IPS-20b (cell line): ENCODE results near the gene GAD1.
A peak's percentile ranks its signal among the peaks of the same experiment; 100 is the strongest.

Source experiments
- H3K27ac ChIP-seq: one replicate; pipeline ENCODE4 v1.5.1; 2013; ENCODE audit warnings: low read length
- H3K27me3 ChIP-seq: 2 replicates; pipeline ENCODE4 v1.6.1; 2013; ENCODE audit warnings: mild to moderate bottlenecking, low read length, inconsistent platforms; ENCODE audit not compliant: insufficient read depth
- H3K36me3 ChIP-seq: 2 replicates; pipeline ENCODE4 v1.6.1; 2013; ENCODE audit warnings: low read depth, mild to moderate bottlenecking, inconsistent platforms, low read length, moderate library complexity; ENCODE audit not compliant: insufficient read depth
- H3K4me1 ChIP-seq: 2 replicates; pipeline ENCODE4 v1.6.1; 2013; ENCODE audit warnings: mild to moderate bottlenecking, control low read depth, inconsistent platforms, low read length, moderate library complexity; ENCODE audit not compliant: insufficient read depth
- H3K4me3 ChIP-seq: 2 replicates; pipeline ENCODE4 v1.5.1; 2013; ENCODE audit warnings: mild to moderate bottlenecking, low read length, inconsistent platforms
- H3K9ac ChIP-seq: 2 replicates; pipeline ENCODE4 v1.6.1; 2013; ENCODE audit warnings: low read depth, mild to moderate bottlenecking, inconsistent platforms, low read length, moderate library complexity
- H3K9me3 ChIP-seq: 2 replicates; pipeline ENCODE4 v1.6.1; 2013; ENCODE audit warnings: mild to moderate bottlenecking, low read depth, low read length, inconsistent platforms; ENCODE audit not compliant: insufficient read depth

The GAD1 gene

GRCh38 chr2:170806548-170806947 is 10.1 kb upstream of the GAD1 start:
- Histone ChIP-seq H3K36me3 (no peaks in the 10 kb centered on the region), H3K27me3 (no peaks in the 10 kb centered on the region), H3K9ac (no peak overlapping the region), H3K4me1 (no peaks in the 10 kb centered on the region), H3K27ac (no peak overlapping the region), H3K4me3 (no peak overlapping the region), H3K9me3 (no peaks in the 10 kb centered on the region)

- no peaks in the 10 kb centered on the region for H3K36me3 ChIP-seq
- no peaks in the 10 kb centered on the region for H3K9me3 ChIP-seq
- no peak overlapping the region for H3K27ac ChIP-seq
- H3K9ac ChIP-seq = no peak overlapping the region
- H3K27me3 ChIP-seq = peaks cover 52% of the 10 kb centered on the region
- peak overlapping the region; percentile 62 for H3K4me3 ChIP-seq
- H3K4me1 ChIP-seq = peaks cover 16% of the 10 kb centered on the region; the same call in 1 of the 2 replicates
Observed at GRCh38 chr2:170812710-170813600, 3.7 kb upstream of the GAD1 start.

DNA sequence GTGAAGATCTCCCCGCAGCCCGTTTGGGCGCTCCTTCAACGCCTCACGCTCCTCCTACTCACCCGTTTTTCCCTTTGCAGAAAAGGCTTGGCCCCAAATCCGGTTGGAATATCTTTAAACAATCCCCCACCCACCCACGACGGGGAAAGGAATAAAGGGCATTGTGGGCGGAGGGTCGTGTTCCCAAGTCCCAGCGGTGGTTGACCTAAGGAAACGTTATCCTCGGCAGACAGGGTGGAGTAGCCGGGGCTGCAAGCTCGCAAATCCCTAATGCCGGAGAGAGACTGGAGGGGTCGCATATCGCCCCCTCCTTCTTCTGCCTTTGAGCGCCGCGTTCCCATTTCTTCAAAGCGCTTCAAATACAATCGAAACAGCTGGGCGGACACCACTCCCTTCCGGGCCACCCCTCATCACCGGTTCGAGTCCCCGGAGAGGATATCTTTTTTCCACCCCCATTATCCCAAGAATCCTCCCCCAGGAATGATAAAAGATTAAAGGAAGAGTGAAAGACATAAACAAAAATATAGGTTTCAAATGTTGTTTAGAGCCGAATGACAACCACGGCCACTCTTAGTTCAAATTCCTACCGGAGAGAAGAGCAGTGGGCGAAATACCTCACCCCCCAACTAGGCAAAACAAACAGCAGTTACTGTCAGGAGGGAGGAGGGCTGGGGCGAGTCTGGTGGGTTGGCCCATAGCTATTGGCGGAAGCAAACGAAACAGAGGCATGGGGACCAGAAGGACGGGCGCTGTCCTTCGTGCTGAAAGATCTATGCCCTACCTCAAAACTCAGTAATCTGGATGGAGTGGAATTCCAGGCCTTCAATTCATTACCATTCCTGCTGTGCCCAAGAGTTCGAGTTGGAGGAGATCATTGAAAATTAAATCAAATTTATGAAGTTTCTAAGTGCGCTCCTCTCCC is 2.8 kb upstream of the GAD1 start:
- no peaks in the 10 kb centered on the region for H3K9me3 ChIP-seq
- no peaks in the 10 kb centered on the region for H3K36me3 ChIP-seq
- H3K27ac ChIP-seq = no peak overlapping the region
- H3K4me1 ChIP-seq = peaks cover 16% of the 10 kb centered on the region; the same call in 1 of the 2 replicates
- peaks cover 62% of the 10 kb centered on the region for H3K27me3 ChIP-seq
- H3K4me3 ChIP-seq = peak overlapping the region; percentile 62
- no peak overlapping the region for H3K9ac ChIP-seq

- peaks cover 70% of the 10 kb centered on the region for H3K27me3 ChIP-seq
- no peak overlapping the region for H3K9ac ChIP-seq
- H3K36me3 ChIP-seq = no peaks in the 10 kb centered on the region
- H3K4me1 ChIP-seq = peaks cover 16% of the 10 kb centered on the region; the same call in 1 of the 2 replicates
- peak overlapping the region; percentile 62 for H3K4me3 ChIP-seq
- no peak overlapping the region for H3K27ac ChIP-seq
- H3K9me3 ChIP-seq = no peaks in the 10 kb centered on the region
Observed at GRCh38 chr2:170814533-170815230, 2.0 kb upstream of the GAD1 start.

DNA sequence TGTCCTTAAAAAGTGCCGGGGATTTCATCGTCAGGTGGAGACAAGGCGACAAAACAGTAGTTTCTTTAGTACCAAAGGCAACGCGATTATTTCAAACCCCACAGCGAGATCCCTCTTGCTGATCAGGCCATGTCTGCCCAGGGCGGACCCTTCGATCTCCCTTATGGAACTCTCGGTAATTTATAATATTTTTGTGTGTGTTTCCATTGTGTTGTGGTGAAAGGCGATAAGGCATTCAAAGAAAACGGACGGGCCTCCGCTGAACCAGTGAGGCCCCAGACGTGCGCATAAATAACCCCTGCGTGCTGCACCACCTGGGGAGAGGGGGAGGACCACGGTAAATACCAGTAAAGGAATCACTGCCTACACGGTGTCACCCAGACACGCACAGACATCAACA is 1.4 kb upstream of the GAD1 start:
- H3K27me3 ChIP-seq = peaks cover 76% of the 10 kb centered on the region
- peaks cover 16% of the 10 kb centered on the region; the same call in 1 of the 2 replicates for H3K4me1 ChIP-seq
- H3K27ac ChIP-seq = no peak overlapping the region
- no peak overlapping the region for H3K9ac ChIP-seq
- H3K36me3 ChIP-seq = no peaks in the 10 kb centered on the region
- no peaks in the 10 kb centered on the region for H3K9me3 ChIP-seq
- H3K4me3 ChIP-seq = peak overlapping the region; percentile 62

DNA sequence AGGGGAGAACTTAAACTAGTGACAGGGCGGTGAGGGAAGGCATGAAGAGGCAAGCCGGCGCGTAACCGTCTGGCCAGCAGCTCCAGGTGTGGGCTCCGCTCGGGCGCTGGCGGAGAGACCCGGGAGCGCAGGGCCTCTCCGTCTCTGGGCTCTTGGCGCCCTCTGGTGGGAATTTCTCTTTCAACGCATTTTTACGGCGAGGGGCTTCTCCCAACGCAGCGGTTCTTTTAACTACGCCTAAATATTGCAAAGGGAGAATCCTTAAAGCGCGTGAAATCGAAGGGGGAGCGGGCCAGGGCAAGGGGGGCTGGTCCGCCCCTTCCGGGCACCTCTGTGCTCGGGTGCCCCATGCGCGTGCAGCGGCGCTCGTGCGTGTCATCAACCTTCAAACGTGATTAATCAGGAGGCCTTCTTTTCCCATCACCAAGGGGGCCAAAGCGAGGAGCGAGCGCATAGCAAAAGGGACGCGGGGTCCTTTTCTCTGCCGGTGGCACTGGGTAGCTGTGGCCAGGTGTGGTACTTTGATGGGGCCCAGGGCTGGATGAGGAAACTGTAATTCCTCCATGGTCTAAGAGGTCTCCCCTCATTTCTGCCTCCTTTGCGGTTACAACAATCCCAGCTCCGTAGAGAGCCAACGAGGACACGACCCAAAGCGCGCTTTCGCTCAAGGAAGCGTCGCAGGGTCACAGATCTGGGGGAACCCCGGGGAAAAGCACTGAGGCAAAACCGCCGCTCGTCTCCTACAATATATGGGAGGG is 762 bp upstream of the GAD1 start:
- peaks cover 82% of the 10 kb centered on the region for H3K27me3 ChIP-seq
- peaks cover 16% of the 10 kb centered on the region; the same call in 1 of the 2 replicates for H3K4me1 ChIP-seq
- no peaks in the 10 kb centered on the region for H3K36me3 ChIP-seq
- no peak overlapping the region for H3K9ac ChIP-seq
- H3K27ac ChIP-seq = no peak overlapping the region
- H3K9me3 ChIP-seq = no peaks in the 10 kb centered on the region
- H3K4me3 ChIP-seq = peak overlapping the region; percentile 62

DNA sequence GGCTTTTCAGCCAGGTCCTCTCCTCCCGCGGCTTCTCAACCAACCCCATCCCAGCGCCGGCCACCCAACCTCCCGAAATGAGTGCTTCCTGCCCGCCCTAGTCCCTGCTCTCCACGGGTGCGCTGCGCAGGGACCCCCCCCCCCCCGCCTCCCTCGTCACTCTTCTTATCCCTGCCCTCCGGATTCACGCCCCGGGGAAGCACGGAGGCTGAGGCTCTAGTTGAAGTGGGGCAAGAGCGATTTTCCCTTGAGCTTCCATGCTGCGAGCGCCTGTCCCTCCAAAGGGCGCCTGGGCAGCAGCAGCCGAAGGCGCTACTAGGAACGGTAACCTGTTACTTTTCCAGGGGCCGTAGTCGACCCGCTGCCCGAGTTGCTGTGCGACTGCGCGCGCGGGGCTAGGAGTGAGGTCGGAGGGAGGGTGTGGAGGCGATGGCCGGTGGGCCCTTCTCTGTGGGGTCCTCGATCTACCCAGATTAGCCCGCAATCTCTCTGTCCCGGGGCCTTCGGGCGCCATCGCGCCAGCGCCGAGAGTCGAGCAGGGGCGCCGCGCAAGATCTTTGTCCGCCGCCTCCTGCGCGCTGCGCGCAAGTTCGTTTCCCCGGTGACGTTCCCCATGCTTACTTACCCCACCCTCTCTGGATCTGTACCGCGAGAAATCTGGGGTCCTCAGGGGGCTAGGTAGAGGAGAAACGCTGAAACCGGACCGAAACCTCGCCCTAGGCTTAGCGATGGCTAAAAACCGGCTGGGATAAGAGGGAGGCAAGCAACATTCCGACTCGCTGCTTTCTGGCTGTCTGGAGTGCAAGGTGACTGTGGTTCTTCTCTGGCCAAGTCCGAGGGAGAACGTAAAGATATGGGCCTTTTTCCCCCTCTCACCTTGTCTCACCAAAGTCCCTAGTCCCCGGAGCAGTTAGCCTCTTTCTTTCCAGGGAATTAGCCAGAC is 677 bp downstream of the GAD1 start:
- Histone ChIP-seq H3K9ac (peak overlapping the region; percentile 39; the same call in 1 of the 2 replicates), H3K27me3 (peaks cover 97% of the 10 kb centered on the region), H3K27ac (no peak overlapping the region)

DNA sequence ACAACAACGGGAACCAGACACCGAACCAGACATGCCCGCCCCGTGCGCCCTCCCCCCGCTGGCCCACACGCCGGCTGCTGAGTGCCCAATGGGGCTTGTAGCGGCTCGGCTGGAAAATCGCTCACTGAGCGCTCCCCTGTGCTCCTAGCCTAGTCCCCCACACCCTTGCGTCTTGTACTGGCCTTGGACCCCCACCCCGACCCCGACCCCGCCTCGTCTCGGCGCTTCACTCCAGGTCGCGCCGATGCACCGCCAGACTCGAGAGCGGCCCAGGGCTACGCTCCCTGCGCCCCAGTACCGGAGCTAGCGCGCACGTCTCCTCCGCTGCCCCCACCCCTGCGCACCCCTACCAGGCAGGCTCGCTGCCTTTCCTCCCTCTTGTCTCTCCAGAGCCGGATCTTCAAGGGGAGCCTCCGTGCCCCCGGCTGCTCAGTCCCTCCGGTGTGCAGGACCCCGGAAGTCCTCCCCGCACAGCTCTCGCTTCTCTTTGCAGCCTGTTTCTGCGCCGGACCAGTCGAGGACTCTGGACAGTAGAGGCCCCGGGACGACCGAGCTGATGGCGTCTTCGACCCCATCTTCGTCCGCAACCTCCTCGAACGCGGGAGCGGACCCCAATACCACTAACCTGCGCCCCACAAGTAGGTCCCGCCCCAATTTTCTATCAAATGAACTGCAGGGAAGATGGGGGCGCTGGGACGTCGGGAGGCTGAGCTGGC is 1.5 kb downstream of the GAD1 start:
- no peaks in the 10 kb centered on the region for H3K9me3 ChIP-seq
- peaks cover 12% of the 10 kb centered on the region; the same call in 1 of the 2 replicates for H3K4me1 ChIP-seq
- peak overlapping the region; percentile 73 for H3K4me3 ChIP-seq
- H3K27ac ChIP-seq = no peak overlapping the region
- H3K36me3 ChIP-seq = no peaks in the 10 kb centered on the region
- peaks cover 100% of the 10 kb centered on the region for H3K27me3 ChIP-seq
- H3K9ac ChIP-seq = no peak overlapping the region; the same call in 1 of the 2 replicates

More for the DNA sequence above, 677 bp downstream of the GAD1 start:
- H3K4me1 ChIP-seq = peaks cover 16% of the 10 kb centered on the region; the same call in 1 of the 2 replicates
- no peaks in the 10 kb centered on the region for H3K9me3 ChIP-seq
- no peaks in the 10 kb centered on the region for H3K36me3 ChIP-seq
- peak overlapping the region; percentile 73 for H3K4me3 ChIP-seq

DNA sequence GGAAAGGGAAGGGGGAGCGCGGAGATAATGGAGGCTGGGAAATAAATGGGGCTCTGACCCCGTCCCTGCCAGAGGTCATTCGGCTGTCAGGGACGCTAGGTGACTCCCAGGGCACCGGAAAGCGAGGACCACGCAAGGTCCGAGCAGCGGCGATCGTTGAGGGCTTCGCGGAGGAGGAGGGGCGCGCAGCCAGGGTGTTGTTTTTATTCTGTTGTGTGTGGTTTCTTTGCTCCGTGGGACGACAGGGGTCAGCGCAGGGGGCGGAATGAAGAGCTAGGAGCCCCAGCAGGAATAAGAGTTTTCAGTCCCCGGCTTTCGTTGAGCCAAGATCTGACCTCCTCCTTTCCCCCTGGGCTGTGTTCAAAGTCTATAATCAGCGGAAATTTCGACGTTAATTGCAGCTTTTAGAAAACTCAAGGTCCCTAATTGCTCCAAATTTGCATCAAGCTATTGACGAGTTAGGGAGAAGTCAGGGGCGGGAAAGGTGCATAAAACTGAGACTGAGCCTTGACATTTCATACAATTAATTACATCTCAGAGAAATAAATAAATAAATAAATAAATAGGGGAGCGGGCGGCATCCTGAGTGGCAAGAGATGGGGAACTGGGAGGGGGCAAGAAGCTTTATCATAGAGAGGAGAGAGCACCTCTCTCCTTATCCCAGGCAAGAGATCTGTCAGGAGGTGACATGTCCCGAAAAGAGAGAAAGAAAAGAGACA is 2.2 kb downstream of the GAD1 start:
- Histone ChIP-seq H3K4me3 (peak overlapping the region; percentile 73), H3K4me1 (peaks cover 7% of the 10 kb centered on the region; the same call in 1 of the 2 replicates), H3K9ac (no peak overlapping the region), H3K9me3 (no peaks in the 10 kb centered on the region), H3K36me3 (no peaks in the 10 kb centered on the region), H3K27ac (no peak overlapping the region), H3K27me3 (peaks cover 99% of the 10 kb centered on the region)
